ENCODE results near the gene MELK. TPM values are rescaled to one million over a fixed set of nuclear protein-coding genes. Genes with fewer than 3 reads are reported as not detected.

Gene MELK
- total RNA-seq, 1 donor from 2014 or later: 0.48 TPM

DNA sequence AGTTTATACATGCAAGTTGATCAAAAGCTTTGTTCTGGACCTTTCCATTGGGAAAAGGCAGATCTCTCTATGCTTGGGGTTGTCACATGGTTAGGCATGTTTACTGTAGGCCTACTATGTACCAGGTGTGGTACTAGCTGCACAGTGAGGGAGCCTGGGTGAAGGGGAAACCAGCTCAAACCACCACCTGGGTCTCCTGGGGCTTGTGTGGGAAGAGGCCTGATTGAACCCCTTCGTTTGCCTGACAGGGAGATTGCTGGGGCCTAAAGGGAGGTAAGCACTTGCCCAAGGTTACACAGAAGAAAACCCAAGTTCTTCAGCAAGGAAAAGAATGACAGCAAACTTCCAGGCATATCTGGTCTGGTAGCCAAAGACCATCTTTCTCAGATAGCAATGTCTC lies 145.9 kb downstream of the MELK start:
- ATAC-seq (ENCODE audit: poor library complexity) (no peak), DNase-seq (no peak)
- intact Hi-C loops (cut with DNase I): no loop called here

DNA sequence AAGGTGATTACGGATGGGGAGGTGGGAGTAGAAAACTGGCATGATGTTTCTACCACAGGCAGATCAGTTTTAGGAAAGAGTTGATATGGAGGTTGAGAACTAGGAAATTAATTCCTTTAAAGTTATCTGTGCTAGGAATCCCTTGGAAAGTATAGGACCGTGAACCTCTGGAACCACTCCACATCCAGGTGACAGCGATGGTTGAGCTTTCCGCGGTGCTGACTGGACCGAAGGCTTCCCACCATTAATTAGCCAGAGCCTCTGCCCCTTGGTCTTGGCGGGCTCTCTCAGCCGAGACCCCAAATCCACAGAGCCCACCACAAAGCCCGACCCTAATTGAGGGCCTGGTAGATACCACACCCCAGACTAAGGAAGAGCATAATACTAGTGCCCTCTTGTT lies 147.3 kb downstream of the MELK start:
- DNase-seq (no peak), ATAC-seq (ENCODE audit: poor library complexity) (no peak)
- intact Hi-C loops (cut with DNase I): no loop called here

DNA sequence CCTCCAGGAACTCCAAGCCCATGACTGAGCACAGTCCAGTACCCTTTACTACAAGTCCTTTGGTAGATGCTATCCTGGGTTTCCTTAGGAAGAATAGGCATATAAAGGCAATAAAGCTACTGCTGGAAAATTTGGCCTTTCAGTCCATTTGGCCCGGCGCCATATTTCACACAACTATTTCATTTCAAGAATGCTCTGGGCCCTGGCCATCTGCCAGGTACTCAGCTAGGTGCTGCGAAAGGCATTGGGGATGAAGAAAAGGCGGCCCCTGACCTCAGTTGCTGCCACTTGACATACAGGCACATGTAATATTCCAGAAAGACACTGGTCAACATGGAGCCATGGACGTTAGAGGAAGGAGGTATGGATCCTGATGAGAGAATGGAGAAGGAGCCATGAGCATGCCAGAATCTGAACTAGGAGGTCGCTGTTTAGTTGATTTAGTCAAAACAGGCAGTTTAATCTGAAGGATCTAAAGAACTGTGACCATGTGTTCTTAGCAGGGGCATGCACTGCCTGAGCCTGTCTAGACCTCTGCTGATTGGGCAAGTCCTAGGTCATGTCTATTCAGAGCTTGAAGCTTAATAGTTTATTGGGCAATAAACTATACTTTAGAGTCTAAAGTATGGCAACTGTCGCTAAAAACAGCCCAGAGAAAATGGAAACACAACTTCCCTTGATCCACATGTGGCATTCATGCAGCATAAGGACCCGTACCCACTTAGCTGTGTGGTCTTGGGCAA lies 149.3 kb downstream of the MELK start:
- intact Hi-C loops (cut with DNase I): no loop called here
- DNase-seq (no peak), ATAC-seq (ENCODE audit: poor library complexity) (no peak)

DNA sequence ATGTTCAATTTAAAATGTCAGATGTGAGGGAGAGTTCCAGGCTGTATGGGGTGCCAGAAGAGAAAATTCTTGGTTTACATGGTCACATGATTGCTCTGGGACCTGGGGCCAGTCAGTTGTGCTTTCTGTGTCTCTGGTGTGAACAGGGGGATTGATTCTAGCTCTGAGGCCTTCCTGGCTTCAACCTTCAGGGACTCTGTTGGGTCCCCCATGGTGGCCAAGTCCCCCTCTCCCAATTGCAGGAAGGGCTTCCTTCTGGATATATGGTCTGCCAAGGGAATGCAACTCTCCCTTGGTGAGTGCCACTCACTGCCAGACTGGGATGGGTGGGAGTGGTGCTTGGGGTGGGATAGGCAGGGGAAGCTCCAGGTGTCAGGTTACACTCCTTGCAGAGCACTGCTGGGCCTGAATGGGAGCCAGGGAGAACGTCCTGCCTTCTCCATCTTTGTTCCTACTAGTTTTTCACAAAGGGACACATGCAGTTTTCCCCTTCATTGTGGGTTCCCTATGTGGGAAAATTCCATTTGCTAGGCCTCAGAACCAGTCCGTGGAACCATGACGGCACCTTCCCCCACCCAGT lies 153.2 kb downstream of the MELK start:
- intact Hi-C loops (cut with DNase I): no loop called here
- DNase-seq (no peak), ATAC-seq (ENCODE audit: poor library complexity) (no peak)

Other genes starting within 250 kb of the MELK start
- gene RNF38, start 172.6 kb upstream of the MELK start, total RNA-seq: 20.1 TPM